SU-DHL-6 (cell line): ENCODE results near the gene ATAD2B.

Source experiments
- H2AFZ ChIP-seq: fragments of 200-600 bp; sonication (generic); 2 replicates; pipeline ENCODE4 v1.6.1; 2014; ENCODE audit warnings: low read depth, mild to moderate bottlenecking, moderate library complexity, mixed read lengths, antibody characterized with exemption, low read length; ENCODE audit not compliant: severe bottlenecking
- H3F3A ChIP-seq: fragments of 200-600 bp; shearing (Covaris generic); 2 replicates; pipeline ENCODE4 v1.6.0; 2016; ENCODE audit warnings: antibody characterized with exemption, mild to moderate bottlenecking; ENCODE audit not compliant: insufficient read depth
- H3K27ac ChIP-seq: fragments of 200-600 bp; sonication (generic); 2 replicates; pipeline ENCODE4 v1.5.1; 2016; ENCODE audit warnings: low read depth, mild to moderate bottlenecking, low read length, moderate library complexity, mixed read lengths
- H3K27me3 ChIP-seq: fragments of 200-600 bp; sonication (generic), shearing (Covaris generic); 2 replicates; pipeline ENCODE4 v1.6.0; 2014; ENCODE audit warnings: mild to moderate bottlenecking, low read length
- H3K36me3 ChIP-seq: fragments of 200-600 bp; sonication (generic); 2 replicates; pipeline ENCODE4 v1.6.1; 2014; ENCODE audit warnings: mild to moderate bottlenecking, low read length, mixed read lengths
- H3K4me2 ChIP-seq: fragments of 300-600, 200-600 bp; shearing (Covaris generic), sonication (generic); 2 replicates; pipeline ENCODE4 v1.6.0; 2014; ENCODE audit warnings: low read length, low read depth, mild to moderate bottlenecking; ENCODE audit not compliant: poor library complexity, severe bottlenecking
- H3K4me3 ChIP-seq: fragments of 200-600 bp; sonication (generic); 2 replicates; pipeline ENCODE4 v1.5.1; 2014; ENCODE audit warnings: antibody characterized with exemption, low read length, mild to moderate bottlenecking, mixed read lengths; ENCODE audit not compliant: insufficient read depth, poor library complexity, severe bottlenecking
- H3K79me2 ChIP-seq: fragments of 200-600 bp; sonication (generic); 2 replicates; pipeline ENCODE4 v1.6.1; 2014; ENCODE audit warnings: mild to moderate bottlenecking, low read length, moderate library complexity; ENCODE audit not compliant: insufficient read depth
- H3K9ac ChIP-seq: fragments of 200-600 bp; sonication (generic); 2 replicates; pipeline ENCODE4 v1.7.0; 2014; ENCODE audit warnings: mild to moderate bottlenecking, low read length
- H3K9me2 ChIP-seq: fragments of 200-600 bp; sonication (generic); replicated peaks from 2 replicates; pipeline ENCODE4 v1.6.1; 2014; ENCODE audit warnings: low read length; ENCODE audit not compliant: insufficient read depth
- H3K9me3 ChIP-seq: fragments of 200-600 bp; sonication (generic); 2 replicates; pipeline ENCODE4 v1.6.1; 2014; ENCODE audit warnings: low read length, mixed read lengths; ENCODE audit not compliant: insufficient read depth
- H4K20me1 ChIP-seq: fragments of 200-600 bp; sonication (generic); 2 replicates; pipeline ENCODE4 v1.6.1; 2014; ENCODE audit warnings: low read depth, mild to moderate bottlenecking, antibody characterized with exemption, low read length, moderate library complexity, mixed read lengths
- CTCF ChIP-seq: fragments of 200-600 bp; sonication (generic); IDR thresholded peaks from one replicate; pipeline ENCODE4 v1.5.1; 2017; ENCODE audit warnings: antibody characterized with exemption, mild to moderate bottlenecking, low read length, moderate library complexity; ENCODE audit not compliant: insufficient read depth, poor library complexity, severe bottlenecking
- EZH2phosphoT487 ChIP-seq: fragments of 200-600 bp; sonication (generic), shearing (Covaris generic); conservative IDR thresholded peaks from 2 replicates; pipeline ENCODE4 v1.6.1; 2018; ENCODE audit warnings: mild to moderate bottlenecking, antibody characterized with exemption, low read length, moderate library complexity, mixed read lengths

Gene ATAD2B

DNA sequence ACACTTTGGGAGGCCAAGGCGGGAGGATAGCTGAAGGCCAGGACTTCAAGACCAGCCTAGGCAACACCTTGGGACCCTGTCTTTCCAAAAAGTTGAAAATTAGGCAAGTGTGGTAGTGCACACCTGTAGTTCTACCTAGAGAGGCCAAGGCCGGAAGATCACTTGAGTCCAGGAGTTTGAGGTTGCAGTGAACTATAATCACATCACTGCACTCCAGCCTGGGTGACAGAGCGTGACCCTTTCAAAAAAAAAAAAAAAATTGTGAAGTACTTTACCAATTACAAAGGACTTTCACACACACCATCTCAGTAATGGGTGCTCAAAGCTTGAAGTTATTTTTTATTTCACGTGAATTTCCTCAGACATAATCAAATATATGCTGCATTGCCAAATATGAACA lies 65.0 kb downstream of the ATAD2B start:
- Histone ChIP-seq H3K9me3 (no peaks in the 10 kb centered on the region), H3K27me3 (no peaks in the 10 kb centered on the region), H3K9ac (no peak overlapping the region), H3K27ac (peak overlapping the region; percentile 87), H3K79me2 (no peaks in the 10 kb centered on the region), H3K9me2 (no peaks in the 10 kb centered on the region), H3K36me3 (peaks cover 4% of the 10 kb centered on the region; the same call in 1 of the 2 replicates), H3F3A (peaks cover 40% of the 10 kb centered on the region), H3K4me2 (peak overlapping the region; percentile 57), H3K4me3 (no peak overlapping the region), H2AFZ (no peak overlapping the region), H4K20me1 (no peaks in the 10 kb centered on the region)
- TF ChIP-seq CTCF (no peak), EZH2phosphoT487 (no peak)

DNA sequence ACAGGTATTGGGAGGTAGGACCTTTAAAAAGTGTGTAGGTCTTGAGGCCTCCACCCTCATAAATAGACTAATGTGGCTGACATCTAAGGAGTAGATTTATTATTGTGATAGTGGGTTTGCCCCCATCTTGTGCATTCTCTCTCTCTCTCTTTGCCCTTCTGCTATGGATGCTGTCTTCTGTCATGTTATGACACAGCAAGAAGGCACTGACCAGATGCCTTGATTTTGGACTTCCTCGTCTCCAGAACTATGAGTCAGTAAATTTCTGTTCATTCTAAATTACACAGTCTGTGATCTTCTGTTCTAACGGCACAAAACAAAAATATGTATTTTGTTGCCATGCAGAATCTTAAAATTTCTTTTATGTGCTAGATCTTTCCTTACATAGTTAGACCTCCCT lies 66.9 kb downstream of the ATAD2B start:
- no peaks in the 10 kb centered on the region; the same call in 1 of the 2 replicates for H3K36me3 ChIP-seq

GRCh38 chr2:23859234-23859633 lies 67.7 kb downstream of the ATAD2B start:
- Histone ChIP-seq H3K27me3 (no peaks in the 10 kb centered on the region), H3K4me2 (no peak overlapping the region), H3K27ac (no peak overlapping the region), H4K20me1 (no peaks in the 10 kb centered on the region), H3K4me3 (no peak overlapping the region), H3K36me3 (no peaks in the 10 kb centered on the region; the same call in 1 of the 2 replicates), H2AFZ (no peak overlapping the region), H3K9me3 (no peaks in the 10 kb centered on the region), H3K9me2 (no peaks in the 10 kb centered on the region), H3F3A (peaks cover 34% of the 10 kb centered on the region), H3K79me2 (no peaks in the 10 kb centered on the region), H3K9ac (no peak overlapping the region)
- TF ChIP-seq EZH2phosphoT487 (no peak), CTCF (no peak)

More for the DNA sequence above, 66.9 kb downstream of the ATAD2B start:
- Histone ChIP-seq H3F3A (peaks cover 34% of the 10 kb centered on the region), H3K4me3 (no peak overlapping the region), H3K9ac (no peak overlapping the region), H3K27me3 (no peaks in the 10 kb centered on the region), H3K79me2 (no peaks in the 10 kb centered on the region), H3K27ac (no peak overlapping the region), H4K20me1 (no peaks in the 10 kb centered on the region), H2AFZ (no peak overlapping the region), H3K9me3 (no peaks in the 10 kb centered on the region), H3K4me2 (no peak overlapping the region), H3K9me2 (no peaks in the 10 kb centered on the region)
- TF ChIP-seq CTCF, result no peak
- TF ChIP-seq EZH2phosphoT487, result no peak
